HG03457 (cell line): Measurements from ENCODE around the gene RABGEF1.
"Not testable (repeated sequence)": the region's sequence is repeated elsewhere in the genome, so short reads cannot be mapped to it uniquely, and the experiment has no call there.

Source experiments
- ATAC-seq: cut with Tn5 transposase; IDR thresholded peaks from one replicate; pipeline ENCODE4 v1.9.1; 2021; ENCODE audit warnings: moderate number of reproducible peaks; ENCODE audit not compliant: unreplicated experiment

Gene RABGEF1

GRCh38 chr7:66845379-66846095 is 105.0 kb downstream of the RABGEF1 start:
- no peak for ATAC-seq

- not testable (repeated sequence) for ATAC-seq
Observed at GRCh38 chr7:66846096-66846445, 105.5 kb downstream of the RABGEF1 start.

GRCh38 chr7:66847523-66847855 is 107.0 kb downstream of the RABGEF1 start:
- not testable (repeated sequence) for ATAC-seq

GRCh38 chr7:66847879-66848790 is 107.6 kb downstream of the RABGEF1 start:
- ATAC-seq, result no peak

DNA sequence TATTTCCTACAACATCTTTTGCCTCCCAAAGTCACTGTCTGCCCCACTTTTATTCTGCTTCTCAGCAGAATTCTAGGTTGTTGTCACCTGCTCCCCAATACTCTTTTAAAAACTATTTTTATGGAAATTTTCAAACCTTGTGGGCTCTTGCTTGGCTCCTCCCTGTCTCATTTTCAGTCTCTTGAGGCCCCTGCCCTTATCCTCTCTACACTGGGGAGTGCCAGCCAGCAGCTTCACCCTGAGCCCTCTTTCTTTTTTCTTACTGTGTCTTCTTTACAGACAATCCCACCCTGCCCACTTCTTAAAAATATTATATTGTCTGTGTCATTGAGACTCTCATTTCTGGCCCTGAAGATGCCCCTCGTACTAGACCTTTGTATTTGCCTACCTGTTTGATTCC is 118.8 kb downstream of the RABGEF1 start:
- ATAC-seq, result no peak

GRCh38 chr7:66859794-66860645 is 119.5 kb downstream of the RABGEF1 start:
- ATAC-seq, result no peak

GRCh38 chr7:66860767-66861166 is 120.2 kb downstream of the RABGEF1 start:
- no peak for ATAC-seq
